ENCODE measurements around the gene TSPO2.

TSPO2 gene

GRCh38 chr6:41053041-41053440, 10.8 kb downstream of the TSPO2 start, which contains the start of gene APOBEC2:
TSS of gene APOBEC2 (plus strand) at chr6:41053202. CDS start at chr6:41053348, 146 bp downstream.
- no peak for DNase-seq

- DNase-seq: no peak
Measured at GRCh38 chr6:41054511-41054910, 12.2 kb downstream of the TSPO2 start.

- DNase-seq: no peak
Measured at GRCh38 chr6:41055149-41055548, 12.9 kb downstream of the TSPO2 start.

GRCh38 chr6:41056768-41057490, 14.7 kb downstream of the TSPO2 start:
- DNase-seq: no peak

GRCh38 chr6:41058783-41059181, 16.5 kb downstream of the TSPO2 start:
- DNase-seq: no peak

GRCh38 chr6:41059556-41059955, 17.3 kb downstream of the TSPO2 start:
- no peak for DNase-seq

GRCh38 chr6:41061196-41061726, 19.0 kb downstream of the TSPO2 start:
- DNase-seq: no peak

GRCh38 chr6:41062056-41062455, 19.8 kb downstream of the TSPO2 start:
- DNase-seq: no peak

- DNase-seq: no peak
Measured at GRCh38 chr6:41063884-41064285, 21.6 kb downstream of the TSPO2 start.

- DNase-seq: no peak
Measured at GRCh38 chr6:41064841-41065240, 22.6 kb downstream of the TSPO2 start.

GRCh38 chr6:41065550-41066026, 23.3 kb downstream of the TSPO2 start:
- DNase-seq: no peak

- no peak for DNase-seq
Measured at GRCh38 chr6:41066867-41067304, 24.6 kb downstream of the TSPO2 start.

GRCh38 chr6:41071501-41071922, 29.2 kb downstream of the TSPO2 start:
- DNase-seq: no peak

- DNase-seq: peak; percentile 83
Measured at GRCh38 chr6:41071923-41072835, 29.9 kb downstream of the TSPO2 start, which contains the start of gene OARD1. TSS of gene OARD1 (minus strand) at chr6:41072356. CDS start at chr6:41071634, 722 bp downstream.

- peak; percentile 83 for DNase-seq
Measured at GRCh38 chr6:41072836-41073202, 30.6 kb downstream of the TSPO2 start, which contains the start of gene NFYA. TSS of gene NFYA (plus strand) at chr6:41072974. CDS start at chr6:41079090, 6,116 bp downstream.

GRCh38 chr6:41073203-41073967, 31.1 kb downstream of the TSPO2 start:
- DNase-seq: peak; percentile 87

GRCh38 chr6:41073968-41074691, 31.9 kb downstream of the TSPO2 start:
- no peak for DNase-seq

- DNase-seq: no peak
Measured at GRCh38 chr6:41074692-41075436, 32.6 kb downstream of the TSPO2 start.

- no peak for DNase-seq
Measured at GRCh38 chr6:41075651-41076626, 33.7 kb downstream of the TSPO2 start.

GRCh38 chr6:41077536-41077935, 35.3 kb downstream of the TSPO2 start:
- no peak for DNase-seq
